Gastrocnemius medialis (tissue), 4 donors: Measurements from ENCODE around the gene RABGAP1L.

Experiments used
- CTCF ChIP-seq, 5 experiments: fragments of 450-650 bp in 3 of 5; fragments of 200-600 bp in 2 of 5; sonication (generic) in 2 of 5; IDR thresholded peaks in 4 of 5; conservative IDR thresholded peaks in 1 of 5; 1 replicate in 4 of 5; 2 replicates in 1 of 5; pipeline ENCODE4 v1.5.1; 2016 to 2019; ENCODE audit warnings: antibody characterized with exemption in 5 of 5, mild to moderate bottlenecking in 3 of 5, moderate library complexity in 3 of 5
- POLR2A ChIP-seq, 2 donors: fragments of 450-650 bp; IDR thresholded peaks; one replicate each; pipeline ENCODE4 v1.6.1; 2017; ENCODE audit warnings: antibody characterized with exemption in 2 of 2, mild to moderate bottlenecking in 2 of 2, moderate library complexity in 2 of 2

- no peak for TF ChIP-seq CTCF (IDR thresholded peaks at IDR 0.05 in 4 of 5, conservative IDR thresholded peaks at IDR 0.05 in 1 of 5)
- no peak for TF ChIP-seq POLR2A (IDR thresholded peaks at IDR 0.05)
Observed at GRCh38 chr1:174215766-174216165, 56.4 kb downstream of the RABGAP1L start.
